Mononuclear cell (primary cell): ENCODE measurements around the gene GADL1. TPM values are rescaled to one million over a fixed set of nuclear protein-coding genes. Genes with fewer than 3 reads are reported as not detected.

Experiments
- H3K27me3 ChIP-seq: 2 replicates; pipeline ENCODE4 v1.6.0; 2011; ENCODE audit warnings: low read length, control low read depth; ENCODE audit not compliant: insufficient read depth
- H3K4me1 ChIP-seq: 2 replicates; pipeline ENCODE4 v1.5.1; 2011; ENCODE audit warnings: mild to moderate bottlenecking, low read length, control low read depth; ENCODE audit not compliant: insufficient read depth
- H3K4me3 ChIP-seq: 2 replicates; pipeline ENCODE4 v1.5.1; 2011; ENCODE audit warnings: mild to moderate bottlenecking, low read length, moderate library complexity
- H3K9me3 ChIP-seq: 2 replicates; pipeline ENCODE4 v1.5.1; 2011; ENCODE audit warnings: low read depth, mild to moderate bottlenecking, control low read depth, low read length
- total RNA-seq: library from RNA; depleted of rRNA; stranded (reverse); fragments of >200 nt; gene quantifications from one replicate; pipeline ENCODE4 v1.2.3, GENCODE V29; 2012

Gene GADL1
- total RNA-seq, 1 donor: 0.94 TPM

GRCh38 chr3:30696896-30697295, 197.6 kb downstream of the GADL1 start:
- H3K9me3 ChIP-seq: no peaks in the 10 kb centered on the region
- no peak overlapping the region for H3K4me3 ChIP-seq
- H3K4me1 ChIP-seq: peaks cover 10% of the 10 kb centered on the region
- H3K27me3 ChIP-seq: no peaks in the 10 kb centered on the region

- Histone ChIP-seq H3K9me3 (no peaks in the 10 kb centered on the region), H3K4me3 (no peak overlapping the region), H3K4me1 (peaks cover 11% of the 10 kb centered on the region), H3K27me3 (no peaks in the 10 kb centered on the region)
These were observed 198.1 kb downstream of the GADL1 start for GRCh38 chr3:30696403-30696819.

DNA sequence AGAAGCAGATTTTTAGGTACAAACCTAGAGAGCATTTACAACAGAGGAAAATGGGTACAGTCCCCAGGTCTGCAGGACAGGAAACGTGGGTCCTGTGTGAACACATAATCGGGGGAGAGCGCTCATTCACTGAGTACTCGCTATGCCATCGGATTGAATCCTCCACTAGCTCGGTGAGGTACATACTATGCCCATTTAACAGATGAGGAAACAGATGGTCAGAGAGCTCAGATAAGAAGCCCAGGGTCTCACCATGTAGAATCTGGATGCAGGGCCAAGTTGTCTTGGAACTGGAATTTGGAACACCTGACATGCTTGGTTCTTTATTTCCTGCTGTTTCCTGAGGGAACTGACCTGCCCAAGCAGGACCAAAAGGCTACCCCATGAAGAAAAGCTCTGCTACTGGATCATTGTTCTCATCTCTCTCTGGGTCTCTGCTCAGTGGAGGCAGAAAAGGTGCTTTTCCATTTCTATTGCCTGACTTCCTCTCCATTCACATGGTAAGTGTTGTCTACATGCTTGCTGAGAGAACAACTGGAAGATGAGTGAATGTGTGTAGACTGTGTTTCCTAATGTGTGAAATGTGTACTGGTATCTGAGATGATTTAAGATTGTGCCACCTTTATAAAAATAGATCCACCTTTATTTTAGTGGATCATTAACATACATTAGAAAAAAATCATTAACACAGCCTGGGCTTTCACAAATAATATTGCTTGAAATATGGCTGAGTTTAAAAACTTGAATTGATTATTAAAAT, 199.0 kb downstream of the GADL1 start:
- Histone ChIP-seq H3K27me3 (no peaks in the 10 kb centered on the region), H3K4me1 (peaks cover 17% of the 10 kb centered on the region), H3K9me3 (no peaks in the 10 kb centered on the region), H3K4me3 (no peak overlapping the region)

DNA sequence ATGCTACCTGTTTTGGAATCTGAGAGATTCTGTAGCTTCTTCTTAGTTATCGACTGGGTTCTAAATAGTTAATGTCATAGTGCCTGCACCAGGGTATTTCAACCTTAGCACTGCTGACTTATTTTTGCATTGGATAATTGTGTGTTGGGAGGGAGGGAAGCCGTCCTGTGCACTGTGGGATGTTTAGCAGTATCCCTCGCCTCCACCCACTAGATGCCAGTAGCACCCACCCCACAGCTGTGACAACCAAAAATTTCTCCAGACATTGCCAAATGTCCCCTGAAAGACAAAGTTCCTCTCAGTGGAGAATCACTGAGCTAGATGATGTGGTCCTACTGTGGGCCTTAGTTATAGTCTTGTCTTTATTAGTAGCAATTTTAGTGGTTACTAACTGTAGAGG, 199.8 kb downstream of the GADL1 start:
- Histone ChIP-seq H3K4me1 (peaks cover 24% of the 10 kb centered on the region), H3K4me3 (no peak overlapping the region), H3K9me3 (no peaks in the 10 kb centered on the region), H3K27me3 (no peaks in the 10 kb centered on the region)

DNA sequence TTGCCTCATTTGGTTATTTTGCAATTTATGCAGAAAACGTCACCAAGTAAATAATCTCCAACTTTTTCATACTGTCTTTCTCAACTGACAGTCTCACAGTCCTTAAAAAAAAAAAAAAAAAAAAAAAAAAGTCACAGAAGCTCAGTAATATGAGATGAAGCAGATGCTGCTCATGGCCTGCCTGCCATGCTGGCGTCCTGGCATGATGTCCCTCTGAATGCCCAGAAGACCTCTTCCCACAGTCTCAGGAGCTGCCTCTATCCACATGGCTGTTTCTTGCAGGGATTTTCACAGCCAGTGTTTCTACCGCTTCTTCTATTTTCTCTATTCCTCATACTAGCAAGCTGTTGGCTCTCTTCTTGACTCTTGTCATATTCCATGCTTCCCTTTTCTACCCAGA, 200.3 kb downstream of the GADL1 start:
- Histone ChIP-seq H3K4me1 (peaks cover 27% of the 10 kb centered on the region), H3K9me3 (no peaks in the 10 kb centered on the region), H3K27me3 (no peaks in the 10 kb centered on the region), H3K4me3 (no peak overlapping the region)

DNA sequence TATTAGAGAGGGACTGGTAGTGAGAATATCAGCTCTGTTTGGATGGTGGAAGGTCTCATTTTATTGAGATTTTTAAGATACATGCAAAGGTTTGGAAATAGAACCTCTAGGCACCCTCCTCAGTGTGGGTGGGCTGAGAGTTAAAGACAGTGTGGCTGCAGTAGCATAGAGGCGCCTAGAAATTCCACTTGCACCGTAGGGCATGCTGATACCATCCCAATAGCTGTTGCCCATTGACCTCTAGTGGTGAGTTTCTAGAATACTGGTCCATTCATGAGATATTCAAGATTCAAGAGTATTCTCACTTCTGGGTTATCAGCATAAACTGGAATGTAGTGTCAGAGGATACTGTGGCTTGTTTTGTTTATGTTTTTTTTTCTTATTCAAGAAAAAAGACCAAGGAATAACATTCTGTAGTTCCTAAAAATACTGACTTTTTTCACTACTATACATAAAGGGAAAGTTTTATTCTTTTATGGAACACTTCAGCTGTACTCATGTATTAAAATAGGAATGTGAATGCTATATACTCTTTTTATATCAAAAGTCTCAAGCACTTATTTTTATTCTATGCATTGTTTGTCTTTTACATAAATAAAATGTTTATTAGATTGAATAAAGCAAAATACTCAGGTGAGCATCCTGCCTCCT, 200.9 kb downstream of the GADL1 start:
- no peak overlapping the region for H3K4me3 ChIP-seq
- no peaks in the 10 kb centered on the region for H3K9me3 ChIP-seq
- no peaks in the 10 kb centered on the region for H3K27me3 ChIP-seq
- H3K4me1 ChIP-seq: peaks cover 33% of the 10 kb centered on the region

- H3K4me3 ChIP-seq: no peak overlapping the region
- H3K4me1 ChIP-seq: peaks cover 39% of the 10 kb centered on the region
- H3K27me3 ChIP-seq: no peaks in the 10 kb centered on the region
- no peaks in the 10 kb centered on the region for H3K9me3 ChIP-seq
These were observed 201.8 kb downstream of the GADL1 start for GRCh38 chr3:30692498-30693130.

DNA sequence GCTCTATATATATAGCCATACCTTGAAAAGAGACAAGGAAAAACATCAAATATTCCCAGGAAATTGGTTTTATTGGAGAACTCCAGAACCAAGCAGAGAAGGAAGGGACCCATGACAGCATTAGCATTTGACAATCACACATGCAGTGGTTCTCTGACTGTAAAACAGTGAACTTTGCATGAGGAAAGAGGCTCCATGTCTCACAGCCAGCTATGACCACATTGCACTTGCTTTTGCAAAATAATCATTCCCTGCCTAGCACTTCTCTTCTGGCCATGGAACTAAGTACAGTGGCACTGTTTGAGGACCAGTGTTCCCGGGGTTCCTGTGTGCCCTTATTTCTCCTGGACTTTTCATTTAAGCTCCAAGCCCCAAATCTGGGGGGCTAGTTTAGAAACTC, 202.5 kb downstream of the GADL1 start:
- H3K4me1 ChIP-seq: peaks cover 39% of the 10 kb centered on the region

GRCh38 chr3:30691249-30691880, 203.1 kb downstream of the GADL1 start:
- no peak overlapping the region for H3K4me3 ChIP-seq
- H3K4me1 ChIP-seq: peaks cover 39% of the 10 kb centered on the region
- H3K27me3 ChIP-seq: no peaks in the 10 kb centered on the region
- H3K9me3 ChIP-seq: no peaks in the 10 kb centered on the region

More for the DNA sequence above, 202.5 kb downstream of the GADL1 start:
- H3K9me3 ChIP-seq: no peaks in the 10 kb centered on the region
- no peak overlapping the region for H3K4me3 ChIP-seq
- no peaks in the 10 kb centered on the region for H3K27me3 ChIP-seq

GRCh38 chr3:30690199-30690598, 204.3 kb downstream of the GADL1 start:
- Histone ChIP-seq H3K4me3 (no peak overlapping the region), H3K4me1 (peaks cover 44% of the 10 kb centered on the region), H3K27me3 (no peaks in the 10 kb centered on the region), H3K9me3 (no peaks in the 10 kb centered on the region)

GRCh38 chr3:30688776-30689641, 205.5 kb downstream of the GADL1 start:
- peaks cover 47% of the 10 kb centered on the region for H3K4me1 ChIP-seq
- no peak overlapping the region for H3K4me3 ChIP-seq
- no peaks in the 10 kb centered on the region for H3K27me3 ChIP-seq
- no peaks in the 10 kb centered on the region for H3K9me3 ChIP-seq

DNA sequence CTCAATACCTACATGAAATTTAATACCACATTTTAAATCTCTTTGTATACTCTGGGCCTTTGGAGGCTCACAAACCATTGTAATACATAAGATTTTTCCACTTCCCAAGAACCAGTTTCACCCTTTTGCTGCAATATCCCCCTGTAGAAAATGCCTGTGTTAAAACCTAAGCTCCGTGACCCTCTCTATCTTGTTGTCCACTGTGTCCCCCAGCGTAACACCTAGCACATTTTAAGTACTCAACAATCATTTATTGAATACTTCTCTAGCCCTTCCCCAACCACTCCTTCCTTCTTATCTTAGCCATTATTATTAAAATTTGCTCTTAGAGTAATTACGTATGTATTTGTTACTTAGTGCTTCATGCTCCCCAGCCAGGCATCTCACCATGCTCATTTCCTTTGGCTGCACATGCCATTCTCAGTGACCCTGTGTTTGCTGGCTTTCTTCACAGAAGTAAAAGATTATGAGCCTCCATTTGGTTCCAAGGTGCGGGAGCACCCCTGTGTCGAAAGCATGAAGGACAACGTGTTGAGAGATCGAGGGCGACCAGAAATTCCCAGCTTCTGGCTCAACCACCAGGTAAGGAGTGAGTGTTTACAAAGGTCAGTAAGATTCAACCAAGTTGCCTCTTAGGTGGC, 206.4 kb downstream of the GADL1 start:
- Histone ChIP-seq H3K9me3 (no peaks in the 10 kb centered on the region), H3K4me3 (no peak overlapping the region), H3K4me1 (peaks cover 48% of the 10 kb centered on the region), H3K27me3 (no peaks in the 10 kb centered on the region)

DNA sequence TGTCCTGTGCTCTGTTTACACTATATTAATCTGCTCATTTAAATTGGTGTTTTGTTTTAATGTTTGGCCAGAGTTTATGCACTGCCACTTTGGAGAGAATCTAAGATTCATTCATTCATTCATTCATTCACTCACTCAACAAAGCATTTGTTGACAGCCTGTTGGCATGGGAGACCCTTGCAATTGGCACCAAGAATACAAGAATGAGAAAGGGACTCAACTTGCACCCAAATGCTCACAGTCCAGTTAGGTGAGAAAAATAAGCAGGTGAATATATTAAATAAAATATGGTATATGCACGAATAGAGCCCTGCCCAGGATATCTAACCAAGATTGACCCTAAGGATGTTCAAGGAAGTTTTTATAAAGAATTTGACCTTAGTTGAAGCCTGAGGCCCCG, 207.7 kb downstream of the GADL1 start:
- H3K4me1 ChIP-seq: peaks cover 56% of the 10 kb centered on the region
- H3K27me3 ChIP-seq: no peaks in the 10 kb centered on the region
- no peaks in the 10 kb centered on the region for H3K9me3 ChIP-seq
- no peak overlapping the region for H3K4me3 ChIP-seq

DNA sequence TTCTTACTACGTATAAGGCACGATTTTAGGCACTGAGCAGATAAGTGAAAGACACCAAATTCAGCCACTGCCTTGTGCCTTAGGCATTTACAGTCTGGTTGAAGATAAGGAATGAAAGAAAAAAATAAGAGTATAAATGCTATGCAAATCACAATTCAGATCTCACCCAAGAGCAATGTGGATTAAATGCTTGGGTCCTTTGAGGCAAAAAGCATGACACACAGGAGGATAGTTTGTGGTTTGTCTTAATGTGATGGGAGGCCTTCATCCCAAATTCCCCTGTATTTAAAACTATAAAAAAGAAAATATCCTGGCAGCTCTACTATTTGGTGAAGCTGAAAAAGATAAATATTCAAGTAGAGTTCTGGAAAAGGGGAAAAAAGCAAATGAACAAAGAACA, 208.3 kb downstream of the GADL1 start:
- Histone ChIP-seq H3K9me3 (no peaks in the 10 kb centered on the region), H3K4me1 (peaks cover 58% of the 10 kb centered on the region), H3K4me3 (no peak overlapping the region), H3K27me3 (no peaks in the 10 kb centered on the region)
